Activated naive CD4-positive, alpha-beta T cell treated with anti-CD3 and anti-CD28 coated beads, Interleukin-2, amount 10 ng/mL, durations not matched to agents 7 days and 5 days (primary cell): ENCODE data around the gene PNMA8A.

Source experiments
- CTCF ChIA-PET: fragments of 350-600 bp; sonication (Branson Sonifier 250); formaldehyde crosslinking; loops from one replicate; lab custom pipeline; 2021; ENCODE audit warnings: antibody characterized with exemption; lab: Charles Lee
- DNase-seq: peaks from one replicate; pipeline ENCODE4 v3.0.0-alpha.2; 2020
- H3K27ac Mint-ChIP-seq: one replicate; pipeline ENCODE4 v1.8.0; 2021; ENCODE audit warnings: mild to moderate bottlenecking, moderate library complexity, mixed read lengths
- H3K27me3 Mint-ChIP-seq: one replicate; pipeline ENCODE4 v1.8.0; 2021; ENCODE audit warnings: mild to moderate bottlenecking, mixed read lengths
- H3K36me3 Mint-ChIP-seq: one replicate; pipeline ENCODE4 v1.8.0; 2021; ENCODE audit warnings: mixed read lengths
- H3K4me1 Mint-ChIP-seq: one replicate; pipeline ENCODE4 v1.8.0; 2021; ENCODE audit warnings: mixed read lengths
- H3K4me3 Mint-ChIP-seq: one replicate; pipeline ENCODE4 v1.8.0; 2021; ENCODE audit warnings: mild to moderate bottlenecking, moderate library complexity, mixed read lengths
- H3K9me3 Mint-ChIP-seq: one replicate; pipeline ENCODE4 v1.8.0; 2021; ENCODE audit warnings: mixed read lengths

Gene PNMA8A

GRCh38 chr19:46471116-46471733, at the start of gene PNMA8A:
PNMA8A (minus strand) TSS chr19:46471563; CDS start chr19:46471035, 528 bp downstream.
- no peak for DNase-seq
- Mint-ChIP-seq H3K9me3 (no peaks in the 10 kb centered on the region), H3K4me3 (no peak within 1 kb of the TSS), H3K4me1 (peaks cover 5% of the 10 kb centered on the region), H3K27ac (no peak within 1 kb of the TSS), H3K36me3 (no peaks in the 10 kb centered on the region), H3K27me3 (peaks cover 72% of the 10 kb centered on the region)
- CTCF ChIA-PET: no interaction called here

GRCh38 chr19:46520616-46521015, 49.3 kb upstream of the PNMA8A start:
- peaks cover 20% of the 10 kb centered on the region for H3K36me3 Mint-ChIP-seq
- H3K27me3 Mint-ChIP-seq: peaks cover 5% of the 10 kb centered on the region
- no peak for DNase-seq
- H3K27ac Mint-ChIP-seq: peak overlapping the region; percentile 53
- CTCF ChIA-PET: interaction anchor here (1.5 to 2.9 kb wide), 3 partner anchors 9 to 22 kb away, joined by 4 to 25 read pairs (median 5); no protein-coding TSS in a partner anchor
- H3K4me3 Mint-ChIP-seq: no peak overlapping the region
- H3K9me3 Mint-ChIP-seq: peaks cover 9% of the 10 kb centered on the region
- peaks cover 74% of the 10 kb centered on the region for H3K4me1 Mint-ChIP-seq

GRCh38 chr19:46517471-46517870, 46.1 kb upstream of the PNMA8A start:
- no peak for DNase-seq
- Mint-ChIP-seq H3K4me1 (peaks cover 60% of the 10 kb centered on the region), H3K27ac (no peak overlapping the region), H3K27me3 (peaks cover 28% of the 10 kb centered on the region), H3K36me3 (no peaks in the 10 kb centered on the region), H3K4me3 (no peak overlapping the region), H3K9me3 (no peaks in the 10 kb centered on the region)
- CTCF ChIA-PET: interaction anchor here (0.6 to 5.0 kb wide), 9 partner anchors 12 to 237 kb away, joined by 3 to 66 read pairs (median 5); partner anchors contain the start of gene DACT3

GRCh38 chr19:46515879-46516350, 44.6 kb upstream of the PNMA8A start:
- H3K27ac Mint-ChIP-seq: no peak overlapping the region
- peaks cover 42% of the 10 kb centered on the region for H3K27me3 Mint-ChIP-seq
- H3K4me1 Mint-ChIP-seq: peaks cover 45% of the 10 kb centered on the region
- DNase-seq: peak; percentile 53
- peaks cover 5% of the 10 kb centered on the region for H3K9me3 Mint-ChIP-seq
- CTCF ChIA-PET: interaction anchor here (0.6 to 5.0 kb wide), 11 partner anchors 8 to 443 kb away, joined by 3 to 66 read pairs (median 6); partner anchors contain the start of genes CALM3 and DACT3
- H3K36me3 Mint-ChIP-seq: no peaks in the 10 kb centered on the region
- no peak overlapping the region for H3K4me3 Mint-ChIP-seq

- Mint-ChIP-seq H3K36me3 (no peaks in the 10 kb centered on the region), H3K9me3 (peaks cover 5% of the 10 kb centered on the region), H3K4me1 (peaks cover 39% of the 10 kb centered on the region), H3K27me3 (peaks cover 44% of the 10 kb centered on the region), H3K27ac (no peak overlapping the region), H3K4me3 (no peak overlapping the region)
- no peak for DNase-seq
- CTCF ChIA-PET: interaction anchor here (1.5 to 5.0 kb wide), 7 partner anchors 9 to 146 kb away, joined by 5 to 66 read pairs (median 19); partner anchors contain the start of gene DACT3
Observed at GRCh38 chr19:46515290-46515609, 43.9 kb upstream of the PNMA8A start.

GRCh38 chr19:46514589-46515289, 43.4 kb upstream of the PNMA8A start:
- Mint-ChIP-seq H3K27ac (no peak overlapping the region), H3K27me3 (peaks cover 44% of the 10 kb centered on the region), H3K4me3 (no peak overlapping the region), H3K9me3 (peaks cover 5% of the 10 kb centered on the region), H3K36me3 (no peaks in the 10 kb centered on the region), H3K4me1 (peaks cover 35% of the 10 kb centered on the region)
- CTCF ChIA-PET: interaction anchor here (0.8 to 5.0 kb wide), 14 partner anchors 7 to 249 kb away, joined by 3 to 66 read pairs (median 4); no protein-coding TSS in a partner anchor
- DNase-seq: no peak

- H3K36me3 Mint-ChIP-seq: no peaks in the 10 kb centered on the region
- CTCF ChIA-PET: interaction anchor here (0.8 to 5.0 kb wide), 15 partner anchors 8 to 248 kb away, joined by 3 to 66 read pairs (median 3); no protein-coding TSS in a partner anchor
- DNase-seq: peak; percentile 86
- peaks cover 24% of the 10 kb centered on the region for H3K4me1 Mint-ChIP-seq
- no peak overlapping the region for H3K4me3 Mint-ChIP-seq
- no peak overlapping the region for H3K27ac Mint-ChIP-seq
- peaks cover 44% of the 10 kb centered on the region for H3K27me3 Mint-ChIP-seq
- H3K9me3 Mint-ChIP-seq: peaks cover 5% of the 10 kb centered on the region
Observed at GRCh38 chr19:46513461-46514236, 42.3 kb upstream of the PNMA8A start.

GRCh38 chr19:46511237-46511636, 39.9 kb upstream of the PNMA8A start:
- Mint-ChIP-seq H3K27me3 (peaks cover 46% of the 10 kb centered on the region), H3K36me3 (no peaks in the 10 kb centered on the region), H3K27ac (no peak overlapping the region), H3K4me1 (peaks cover 19% of the 10 kb centered on the region), H3K4me3 (no peak overlapping the region), H3K9me3 (peaks cover 5% of the 10 kb centered on the region)
- CTCF ChIA-PET: interaction anchor here (1.1 to 1.8 kb wide), 3 partner anchors 107 to 230 kb away, joined by 3 to 5 read pairs (median 3); no protein-coding TSS in a partner anchor
- DNase-seq: no peak

GRCh38 chr19:46508206-46508605, 36.8 kb upstream of the PNMA8A start:
- peaks cover 40% of the 10 kb centered on the region for H3K27me3 Mint-ChIP-seq
- peaks cover 5% of the 10 kb centered on the region for H3K9me3 Mint-ChIP-seq
- H3K4me3 Mint-ChIP-seq: no peak overlapping the region
- no peaks in the 10 kb centered on the region for H3K4me1 Mint-ChIP-seq
- H3K27ac Mint-ChIP-seq: no peak overlapping the region
- no peak for DNase-seq
- CTCF ChIA-PET: interaction anchor here (0.6 to 1.0 kb wide), 5 partner anchors 31 to 872 kb away, joined by 3 to 4 read pairs (median 3); no protein-coding TSS in a partner anchor
- no peaks in the 10 kb centered on the region for H3K36me3 Mint-ChIP-seq

- peaks cover 44% of the 10 kb centered on the region for H3K27me3 Mint-ChIP-seq
- no peaks in the 10 kb centered on the region for H3K36me3 Mint-ChIP-seq
- H3K9me3 Mint-ChIP-seq: no peaks in the 10 kb centered on the region
- no peak overlapping the region for H3K4me3 Mint-ChIP-seq
- CTCF ChIA-PET: no interaction called here
- peaks cover 1% of the 10 kb centered on the region for H3K4me1 Mint-ChIP-seq
- H3K27ac Mint-ChIP-seq: no peak overlapping the region
- no peak for DNase-seq
Observed at GRCh38 chr19:46503848-46504453, 32.6 kb upstream of the PNMA8A start.

GRCh38 chr19:46502891-46503290, 31.5 kb upstream of the PNMA8A start:
- no peak for DNase-seq
- no peak overlapping the region for H3K27ac Mint-ChIP-seq

GRCh38 chr19:46499692-46500091, 28.3 kb upstream of the PNMA8A start:
- CTCF ChIA-PET: interaction anchor here (0.7 to 2.0 kb wide), 3 partner anchors 14 to 104 kb away, joined by 3 to 5 read pairs (median 5); no protein-coding TSS in a partner anchor
- H3K4me1 Mint-ChIP-seq: peaks cover 6% of the 10 kb centered on the region

More at GRCh38 chr19:46502891-46503290, 31.5 kb upstream of the PNMA8A start:
- Mint-ChIP-seq H3K4me3 (no peak overlapping the region), H3K36me3 (no peaks in the 10 kb centered on the region), H3K4me1 (peaks cover 2% of the 10 kb centered on the region), H3K27me3 (peaks cover 47% of the 10 kb centered on the region), H3K9me3 (no peaks in the 10 kb centered on the region)
- CTCF ChIA-PET: no interaction called here

GRCh38 chr19:46497773-46498172, 26.4 kb upstream of the PNMA8A start:
- CTCF ChIA-PET: interaction anchor here (2.0 kb wide), 1 partner anchor 16 kb away, joined by 5 read pairs; no protein-coding TSS in a partner anchor
- Mint-ChIP-seq H3K9me3 (no peaks in the 10 kb centered on the region), H3K4me1 (peaks cover 20% of the 10 kb centered on the region), H3K27ac (no peak overlapping the region), H3K27me3 (peaks cover 82% of the 10 kb centered on the region), H3K36me3 (peaks cover 5% of the 10 kb centered on the region), H3K4me3 (no peak overlapping the region)
- no peak for DNase-seq

More at GRCh38 chr19:46499692-46500091, 28.3 kb upstream of the PNMA8A start:
- Mint-ChIP-seq H3K36me3 (peaks cover 1% of the 10 kb centered on the region), H3K9me3 (no peaks in the 10 kb centered on the region), H3K4me3 (no peak overlapping the region), H3K27me3 (peaks cover 73% of the 10 kb centered on the region), H3K27ac (no peak overlapping the region)
- no peak for DNase-seq
